ENCODE measurements around the gene TBC1D24.
"Not testable (repeated sequence)": the region's sequence is repeated elsewhere in the genome, so short reads cannot be mapped to it uniquely, and the experiment has no call there.

Gene TBC1D24

GRCh38 chr16:2533912-2534311 is 59.0 kb downstream of the TBC1D24 start:
- no peak for DNase-seq

- DNase-seq = not testable (repeated sequence)
Observed at GRCh38 chr16:2534335-2534734, 59.4 kb downstream of the TBC1D24 start.

GRCh38 chr16:2535625-2536013 is 60.7 kb downstream of the TBC1D24 start:
- no peak for DNase-seq

- peak; percentile 93 to 99 (median 95) for DNase-seq
Observed at GRCh38 chr16:2537451-2538379, 62.8 kb downstream of the TBC1D24 start, which contains the start of gene PDPK1. Gene PDPK1 (plus strand): TSS chr16:2538021. CDS start chr16:2538113, 92 bp downstream.

- not testable (repeated sequence) for DNase-seq
Observed at GRCh38 chr16:2539192-2539844, 64.4 kb downstream of the TBC1D24 start.

GRCh38 chr16:2539845-2540458 is 65.0 kb downstream of the TBC1D24 start:
- not testable (repeated sequence) for DNase-seq

- DNase-seq = not testable (repeated sequence)
Observed at GRCh38 chr16:2540912-2541311, 66.0 kb downstream of the TBC1D24 start.

- not testable (repeated sequence) for DNase-seq
Observed at GRCh38 chr16:2541409-2541808, 66.5 kb downstream of the TBC1D24 start.

- not testable (repeated sequence) for DNase-seq
Observed at GRCh38 chr16:2543771-2544170, 68.8 kb downstream of the TBC1D24 start.

- not testable (repeated sequence) for DNase-seq
Observed at GRCh38 chr16:2550283-2550878, 75.5 kb downstream of the TBC1D24 start.

- DNase-seq = not testable (repeated sequence)
Observed at GRCh38 chr16:2551420-2551889, 76.5 kb downstream of the TBC1D24 start.

- not testable (repeated sequence) for DNase-seq
Observed at GRCh38 chr16:2554709-2555425, 79.9 kb downstream of the TBC1D24 start.

All from NCI-H1417 (cell line).